Parathyroid adenoma (tissue), 2 donors: ENCODE data around the gene RSPH6A.

Source experiments
- H2AFZ ChIP-seq: fragments of 300-600 bp; sonication (generic); one replicate; pipeline ENCODE4 v1.7.0; 2017; ENCODE audit warnings: antibody characterized with exemption, mild to moderate bottlenecking
- H3K27ac ChIP-seq: fragments of 300-600 bp; sonication (generic); one replicate; pipeline ENCODE4 v1.7.0; 2017
- H3K27me3 ChIP-seq: fragments of 300-600 bp; sonication (generic); one replicate; pipeline ENCODE4 v1.7.0; 2017; ENCODE audit warnings: low read length; ENCODE audit not compliant: control insufficient read depth, insufficient read depth
- H3K36me3 ChIP-seq: fragments of 300-600 bp; sonication (generic); one replicate; pipeline ENCODE4 v1.7.0; 2017; ENCODE audit warnings: low read length; ENCODE audit not compliant: control insufficient read depth, insufficient read depth
- H3K4me1 ChIP-seq: fragments of 300-600 bp; sonication (generic); one replicate; pipeline ENCODE4 v1.7.0; 2017; ENCODE audit warnings: control low read depth
- H3K4me2 ChIP-seq: fragments of 300-600 bp; sonication (generic); one replicate; pipeline ENCODE4 v1.7.0; 2017; ENCODE audit warnings: low read length
- H3K4me3 ChIP-seq: fragments of 300-600 bp; sonication (generic); one replicate; pipeline ENCODE4 v1.7.0; 2017; ENCODE audit warnings: low read depth, low read length
- H3K79me2 ChIP-seq: fragments of 300-600 bp; sonication (generic); one replicate; pipeline ENCODE4 v1.7.0; 2017; ENCODE audit warnings: control low read depth
- H3K9ac ChIP-seq: fragments of 300-600 bp; sonication (generic); one replicate; pipeline ENCODE4 v1.7.0; 2017; ENCODE audit warnings: mild to moderate bottlenecking
- H3K9me3 ChIP-seq: fragments of 300-600 bp; sonication (generic); one replicate; pipeline ENCODE4 v1.7.0; 2017; ENCODE audit warnings: low read length; ENCODE audit not compliant: control insufficient read depth
- TF ChIP-seq, protein P1 (sequence below): fragments of 300-600 bp; sonication (generic); IDR thresholded peaks from one replicate; pipeline ENCODE4 v1.7.0; 2017; ENCODE audit warnings: antibody characterized with exemption, mild to moderate bottlenecking
- donor health status: primary hyperparathyroidism.

RSPH6A gene

DNA sequence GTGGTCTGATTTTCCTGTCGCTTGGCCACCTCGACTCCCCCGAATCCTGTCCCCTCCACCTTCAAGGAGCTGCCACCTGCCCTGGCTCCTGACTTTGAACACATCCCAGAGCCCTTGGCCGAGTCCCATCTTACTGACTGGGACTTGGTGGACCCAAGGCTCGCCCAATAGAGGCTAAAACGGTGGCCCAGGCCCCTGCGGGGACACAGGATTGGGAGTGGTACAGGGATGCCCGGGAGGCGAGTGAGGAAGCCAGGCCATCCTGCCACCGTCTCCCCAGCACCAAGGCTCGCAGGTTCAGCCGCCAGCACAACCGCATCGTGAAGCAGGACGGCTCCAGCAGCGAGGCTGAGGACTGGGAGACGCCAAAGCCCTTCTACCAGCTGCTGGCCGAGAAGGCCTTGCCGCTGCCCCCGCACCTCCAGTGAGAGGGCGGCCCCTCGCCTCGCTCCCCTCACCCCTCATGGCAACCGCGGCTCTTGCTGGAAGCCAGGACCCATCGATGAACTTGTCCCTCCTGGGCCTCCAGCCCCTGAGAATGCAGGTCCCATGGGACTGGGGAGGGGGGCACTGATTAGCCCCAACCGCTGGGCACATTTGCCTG lies 51.3 kb downstream of the RSPH6A start:
- Histone ChIP-seq H3K27me3 (no peaks in the 10 kb centered on the region), H3K4me2 (no peak overlapping the region), H3K4me1 (peaks cover 23% of the 10 kb centered on the region), H3K79me2 (peaks cover 16% of the 10 kb centered on the region), H3K4me3 (no peak overlapping the region), H2AFZ (no peak overlapping the region), H3K27ac (no peak overlapping the region), H3K36me3 (no peaks in the 10 kb centered on the region), H3K9ac (no peak overlapping the region), H3K9me3 (no peaks in the 10 kb centered on the region)
- TF ChIP-seq, protein P1, sequence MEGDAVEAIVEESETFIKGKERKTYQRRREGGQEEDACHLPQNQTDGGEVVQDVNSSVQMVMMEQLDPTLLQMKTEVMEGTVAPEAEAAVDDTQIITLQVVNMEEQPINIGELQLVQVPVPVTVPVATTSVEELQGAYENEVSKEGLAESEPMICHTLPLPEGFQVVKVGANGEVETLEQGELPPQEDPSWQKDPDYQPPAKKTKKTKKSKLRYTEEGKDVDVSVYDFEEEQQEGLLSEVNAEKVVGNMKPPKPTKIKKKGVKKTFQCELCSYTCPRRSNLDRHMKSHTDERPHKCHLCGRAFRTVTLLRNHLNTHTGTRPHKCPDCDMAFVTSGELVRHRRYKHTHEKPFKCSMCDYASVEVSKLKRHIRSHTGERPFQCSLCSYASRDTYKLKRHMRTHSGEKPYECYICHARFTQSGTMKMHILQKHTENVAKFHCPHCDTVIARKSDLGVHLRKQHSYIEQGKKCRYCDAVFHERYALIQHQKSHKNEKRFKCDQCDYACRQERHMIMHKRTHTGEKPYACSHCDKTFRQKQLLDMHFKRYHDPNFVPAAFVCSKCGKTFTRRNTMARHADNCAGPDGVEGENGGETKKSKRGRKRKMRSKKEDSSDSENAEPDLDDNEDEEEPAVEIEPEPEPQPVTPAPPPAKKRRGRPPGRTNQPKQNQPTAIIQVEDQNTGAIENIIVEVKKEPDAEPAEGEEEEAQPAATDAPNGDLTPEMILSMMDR: no peak

DNA sequence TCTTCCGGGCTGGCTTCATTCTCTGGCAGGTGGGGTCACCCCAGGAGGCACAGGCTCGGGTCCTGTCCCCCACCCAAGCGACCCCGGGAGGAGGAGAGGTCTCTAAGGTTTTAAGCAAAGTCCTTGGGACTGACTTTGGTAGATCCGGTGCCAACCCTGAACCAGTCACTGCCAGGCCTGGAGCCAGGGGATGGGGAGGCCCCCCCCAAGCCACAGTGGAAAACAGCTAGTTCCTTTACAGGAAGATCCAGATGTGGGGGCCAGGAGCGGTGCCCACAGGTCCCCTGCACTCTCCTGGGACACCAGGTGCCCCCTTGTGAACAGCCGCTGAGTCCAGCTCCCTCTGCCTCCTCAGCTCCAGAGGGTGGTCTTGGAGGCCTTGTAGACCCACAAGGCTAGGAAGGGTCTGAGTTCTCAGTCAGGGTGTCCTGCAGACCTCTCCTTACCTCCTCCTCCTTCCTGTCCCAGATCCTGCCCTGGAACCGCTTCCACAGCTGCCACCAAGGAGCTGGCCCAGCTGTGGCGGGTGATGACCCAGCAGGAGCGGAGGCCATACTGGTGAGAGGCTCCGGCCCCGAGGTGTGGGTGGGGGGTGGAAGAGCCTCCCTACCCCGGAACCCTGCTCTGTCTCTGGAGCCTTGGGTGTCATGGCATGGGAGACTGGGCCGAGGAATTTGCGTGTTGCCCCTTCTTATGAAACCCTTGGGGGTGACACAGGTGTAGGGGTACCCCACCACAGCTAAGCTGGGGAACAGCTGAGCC lies 52.1 kb downstream of the RSPH6A start:
- Histone ChIP-seq H3K27me3 (no peaks in the 10 kb centered on the region), H3K4me1 (peaks cover 23% of the 10 kb centered on the region)

DNA sequence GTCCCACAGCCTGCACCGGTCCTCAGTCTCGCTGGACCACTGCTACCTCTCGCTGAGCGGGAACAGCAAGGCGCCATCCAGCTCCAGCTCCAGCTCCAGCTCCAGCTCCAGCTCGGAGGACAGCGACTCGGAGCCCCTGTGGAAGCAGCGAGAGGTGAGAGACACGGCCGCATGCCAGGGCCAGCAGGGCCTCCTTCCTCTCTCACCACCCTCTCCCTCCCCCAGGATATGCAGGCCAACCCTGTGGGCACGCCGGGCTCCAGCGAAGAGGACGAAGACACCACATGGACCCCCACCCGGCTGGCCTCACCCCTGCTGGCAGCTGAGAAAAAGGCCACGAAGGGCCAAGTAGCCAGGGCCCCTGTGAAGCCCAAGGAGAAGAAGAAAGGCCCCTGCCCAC lies 53.4 kb downstream of the RSPH6A start:
- H3K4me2 ChIP-seq: no peak overlapping the region

More for the DNA sequence above, 52.1 kb downstream of the RSPH6A start:
- Histone ChIP-seq H3K4me2 (no peak overlapping the region), H3K4me3 (no peak overlapping the region), H3K9me3 (no peaks in the 10 kb centered on the region), H3K79me2 (peaks cover 16% of the 10 kb centered on the region), H2AFZ (no peak overlapping the region), H3K36me3 (no peaks in the 10 kb centered on the region), H3K9ac (no peak overlapping the region), H3K27ac (no peak overlapping the region)
- TF ChIP-seq, protein P1: no peak

DNA sequence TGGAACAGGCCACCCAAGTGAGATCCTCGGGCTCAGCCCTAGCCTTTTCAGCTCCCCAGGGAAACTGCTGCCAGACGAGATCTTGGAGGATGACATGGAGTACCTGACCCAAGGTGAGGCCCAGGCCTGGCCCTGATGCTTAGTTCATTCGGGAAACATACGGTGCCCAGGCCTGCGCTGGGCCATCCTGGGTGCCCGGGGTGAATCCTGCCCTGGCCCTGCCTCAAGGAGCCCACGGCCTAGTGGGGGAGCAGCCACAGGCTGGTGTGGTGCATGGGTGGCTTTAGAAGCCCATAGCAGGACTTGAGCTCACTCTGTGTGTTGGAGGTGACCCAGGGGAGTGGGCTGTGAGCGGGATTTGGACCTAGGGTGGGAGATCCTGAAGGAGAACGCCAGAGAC lies 56.2 kb downstream of the RSPH6A start:
- Histone ChIP-seq H3K4me3 (no peak overlapping the region), H3K27me3 (no peaks in the 10 kb centered on the region), H3K9ac (no peak overlapping the region), H3K4me2 (no peak overlapping the region), H3K36me3 (no peaks in the 10 kb centered on the region), H2AFZ (no peak overlapping the region), H3K9me3 (no peaks in the 10 kb centered on the region), H3K27ac (no peak overlapping the region), H3K79me2 (no peaks in the 10 kb centered on the region), H3K4me1 (peaks cover 2% of the 10 kb centered on the region)
- TF ChIP-seq, protein P1: no peak

More for the DNA sequence above, 53.4 kb downstream of the RSPH6A start:
- Histone ChIP-seq H3K4me3 (no peak overlapping the region), H3K27ac (no peak overlapping the region), H3K79me2 (peaks cover 16% of the 10 kb centered on the region), H2AFZ (no peak overlapping the region), H3K4me1 (peaks cover 22% of the 10 kb centered on the region), H3K27me3 (no peaks in the 10 kb centered on the region), H3K9ac (no peak overlapping the region), H3K36me3 (no peaks in the 10 kb centered on the region), H3K9me3 (no peaks in the 10 kb centered on the region)
- TF ChIP-seq, protein P1: no peak

GRCh38 chr19:45757695-45758094 lies 57.4 kb downstream of the RSPH6A start:
- H3K79me2 ChIP-seq: no peaks in the 10 kb centered on the region
- H3K4me1 ChIP-seq: no peaks in the 10 kb centered on the region
- H3K36me3 ChIP-seq: no peaks in the 10 kb centered on the region
- H3K4me3 ChIP-seq: no peak overlapping the region
- H3K4me2 ChIP-seq: no peak overlapping the region
- H3K27me3 ChIP-seq: no peaks in the 10 kb centered on the region
- H3K27ac ChIP-seq: no peak overlapping the region
- H3K9me3 ChIP-seq: no peaks in the 10 kb centered on the region
- H3K9ac ChIP-seq: no peak overlapping the region
- TF ChIP-seq, protein P1: no peak
- H2AFZ ChIP-seq: no peak overlapping the region
